Left lung (tissue), 10 donors: ENCODE results near the gene GALNTL6. TPM values are rescaled to one million over a fixed set of nuclear protein-coding genes. Genes with fewer than 3 reads are reported as not detected.
A peak's percentile ranks its signal among the peaks of the same experiment; 100 is the strongest.
"Not testable (repeated sequence)": the region's sequence is repeated elsewhere in the genome, so short reads cannot be mapped to it uniquely, and the experiment has no call there.

Experiments used
- ATAC-seq: fragments of 200-7000 bp; cut with Tn5 transposase; one replicate; pipeline ENCODE4 v1.9.1; 2020; ENCODE audit warnings: moderate library complexity
- DNase-seq, 4 donors: peaks; one replicate each; pipeline ENCODE4 v3.0.0-alpha.2; 2013 to 2020
- H3K27ac ChIP-seq, 2 donors: fragments of 200-600 bp; sonication (generic) in 1 of 2; one replicate each; pipeline versions ENCODE4 v1.5.0 to v1.8.0; 2020 to 2021
- H3K27me3 ChIP-seq, 2 donors: fragments of 200-600 bp; sonication (generic) in 1 of 2; one replicate each; pipeline versions ENCODE4 v1.5.0 to v1.8.0; 2020 to 2021
- H3K36me3 ChIP-seq, 2 donors: fragments of 200-600 bp; sonication (generic) in 1 of 2; one replicate each; pipeline versions ENCODE4 v1.5.0 to v1.8.0; 2020 to 2021
- H3K4me1 ChIP-seq, 2 donors: fragments of 200-600 bp; one replicate each; pipeline ENCODE4 v1.8.0; 2021
- H3K4me3 ChIP-seq, 2 donors: fragments of 200-600 bp; sonication (generic) in 1 of 2; one replicate each; pipeline versions ENCODE4 v1.5.0 to v1.8.0; 2020 to 2021; ENCODE audit warnings: mild to moderate bottlenecking in 1 of 2
- H3K9me3 ChIP-seq, 2 donors: fragments of 200-600 bp; sonication (generic) in 1 of 2; one replicate each; pipeline versions ENCODE4 v1.5.0 to v1.8.0; 2020 to 2021
- intact Hi-C, 2 donors: fragments of 100-400 bp; cut with DNase I; formaldehyde crosslinking; loops; one replicate each; pipeline versions ENCODE4 v1.11.2 to v1.14.2; 2022
- polyA plus RNA-seq, 6 donors: library from polyadenylated mRNA; unstranded; fragments of 120-200 nt; gene quantifications; one replicate each; pipeline ENCODE4 v1.2.1, GENCODE V29; 2013; ENCODE audit not compliant: insufficient read length in 6 of 6
- total RNA-seq, 2 donors: library from RNA; stranded (reverse); fragmentation: NEBNext Ultra II Directional; extraction: Animal tissue kit (Norgen Biotek cat#: 25700); gene quantifications; one replicate each; pipeline ENCODE4 v1.2.1, GENCODE V29; 2021
- TF ChIP-seq, protein P1 (sequence below), 2 donors: fragments of 200-600 bp; sonication (generic) in 1 of 2; IDR thresholded peaks; one replicate each; pipeline versions ENCODE4 v1.5.0 to v1.8.0; 2021; ENCODE audit warnings: antibody characterized with exemption in 2 of 2
- donor health status: DM: no; HTN: yes; CAD: no.
- donor health status: DM: no; HTN: no; CAD: no.

The GALNTL6 gene
- total and polyA plus RNA-seq, 8 donors = 0.11 to 0.16 (median 0.13) TPM; not detected in 5

DNA sequence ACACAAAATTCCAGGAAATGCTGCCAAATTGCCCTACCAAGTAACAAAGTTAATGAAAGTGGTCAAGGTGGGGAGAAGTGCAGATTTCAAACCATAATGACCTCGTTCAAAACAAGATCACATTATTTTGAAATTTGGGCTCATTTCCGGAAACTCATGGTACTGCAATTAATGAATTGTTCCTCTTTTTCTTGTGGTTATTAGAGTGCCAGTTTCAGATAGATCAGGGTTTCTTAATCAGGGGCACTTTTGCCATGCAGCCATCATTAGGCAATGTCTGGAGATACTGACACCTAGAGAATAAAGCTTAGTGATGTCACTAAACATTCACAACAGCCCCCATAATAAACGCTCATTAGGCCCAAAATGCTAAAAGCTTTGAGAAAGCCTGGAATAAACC is 973.9 kb downstream of the GALNTL6 start:
- DNase-seq (no peak), ATAC-seq (no peak)
- Histone ChIP-seq H3K9me3 (no peaks in the 10 kb centered on the region), H3K27ac (peak overlapping the region in 1 of 2 donors; percentile 43), H3K4me1 (no peaks in the 10 kb centered on the region), H3K27me3 (no peaks in the 10 kb centered on the region), H3K4me3 (no peak overlapping the region), H3K36me3 (no peaks in the 10 kb centered on the region)
- intact Hi-C loops = no loop called here
- TF ChIP-seq, protein P1, sequence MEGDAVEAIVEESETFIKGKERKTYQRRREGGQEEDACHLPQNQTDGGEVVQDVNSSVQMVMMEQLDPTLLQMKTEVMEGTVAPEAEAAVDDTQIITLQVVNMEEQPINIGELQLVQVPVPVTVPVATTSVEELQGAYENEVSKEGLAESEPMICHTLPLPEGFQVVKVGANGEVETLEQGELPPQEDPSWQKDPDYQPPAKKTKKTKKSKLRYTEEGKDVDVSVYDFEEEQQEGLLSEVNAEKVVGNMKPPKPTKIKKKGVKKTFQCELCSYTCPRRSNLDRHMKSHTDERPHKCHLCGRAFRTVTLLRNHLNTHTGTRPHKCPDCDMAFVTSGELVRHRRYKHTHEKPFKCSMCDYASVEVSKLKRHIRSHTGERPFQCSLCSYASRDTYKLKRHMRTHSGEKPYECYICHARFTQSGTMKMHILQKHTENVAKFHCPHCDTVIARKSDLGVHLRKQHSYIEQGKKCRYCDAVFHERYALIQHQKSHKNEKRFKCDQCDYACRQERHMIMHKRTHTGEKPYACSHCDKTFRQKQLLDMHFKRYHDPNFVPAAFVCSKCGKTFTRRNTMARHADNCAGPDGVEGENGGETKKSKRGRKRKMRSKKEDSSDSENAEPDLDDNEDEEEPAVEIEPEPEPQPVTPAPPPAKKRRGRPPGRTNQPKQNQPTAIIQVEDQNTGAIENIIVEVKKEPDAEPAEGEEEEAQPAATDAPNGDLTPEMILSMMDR (IDR thresholded peaks at IDR 0.05) = no peak

DNA sequence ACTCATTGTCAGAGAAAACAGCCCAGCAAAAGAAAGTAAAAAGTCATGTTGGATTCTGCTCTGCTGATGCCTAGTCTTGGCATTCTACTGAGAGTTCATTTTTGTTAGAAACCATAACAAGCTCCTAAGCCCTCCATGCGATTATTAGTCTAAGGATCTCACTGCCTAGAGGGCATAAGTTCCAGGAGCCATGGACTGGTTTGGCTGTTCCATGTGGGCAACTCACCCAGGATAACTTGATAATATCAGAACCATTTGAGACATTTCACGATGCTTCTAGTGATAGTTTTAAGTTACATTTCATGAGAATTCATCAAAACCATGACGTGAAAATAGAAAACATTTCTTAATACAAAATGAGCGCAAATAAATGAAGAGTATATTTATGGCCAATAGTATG is 978.6 kb downstream of the GALNTL6 start:
- H3K36me3 ChIP-seq = no peaks in the 10 kb centered on the region
- intact Hi-C loops = no loop called here
- TF ChIP-seq, protein P1 (IDR thresholded peaks at IDR 0.05) = no peak

DNA sequence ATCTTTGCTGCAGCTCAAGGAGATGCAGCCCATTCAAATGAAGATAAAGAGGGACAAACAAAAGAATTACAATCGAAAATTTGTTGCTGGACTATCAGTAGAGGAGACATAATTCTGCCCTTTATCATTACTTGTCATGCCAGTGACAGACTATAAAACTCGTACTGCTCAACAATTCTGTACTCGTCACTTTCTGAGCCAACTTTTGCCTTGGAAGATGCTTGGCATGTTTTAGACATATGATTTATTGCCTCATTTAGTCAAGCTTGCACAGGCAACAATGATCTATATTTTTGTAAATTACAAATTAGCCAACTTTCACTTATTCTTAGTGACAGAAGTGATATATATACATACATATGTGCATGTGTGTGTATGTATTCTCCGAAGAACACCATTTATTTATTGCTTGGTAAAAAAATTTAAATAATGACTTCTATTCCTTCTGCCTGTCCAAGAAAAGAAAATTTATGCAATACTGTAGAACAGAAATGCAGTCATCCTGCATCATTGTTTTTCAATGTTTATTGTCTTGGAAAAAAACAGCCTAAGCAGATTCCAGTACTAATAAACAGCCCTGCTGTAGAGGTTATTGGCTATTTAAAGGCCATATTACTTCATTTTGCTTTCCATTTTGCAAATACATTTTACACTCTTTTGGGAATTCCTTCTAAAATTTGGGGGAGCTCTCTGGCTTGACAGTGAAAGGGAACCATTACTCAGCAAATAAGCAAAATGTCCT is 980.5 kb downstream of the GALNTL6 start:
- ATAC-seq = no peak
- no peaks in the 10 kb centered on the region for H3K36me3 ChIP-seq
- H3K4me3 ChIP-seq = no peak overlapping the region
- DNase-seq = no peak
- intact Hi-C loops = no loop called here
- TF ChIP-seq, protein P1 (IDR thresholded peaks at IDR 0.05) = no peak
- no peaks in the 10 kb centered on the region for H3K9me3 ChIP-seq
- no peaks in the 10 kb centered on the region for H3K27me3 ChIP-seq
- H3K27ac ChIP-seq = no peak overlapping the region
- no peaks in the 10 kb centered on the region for H3K4me1 ChIP-seq

More for the DNA sequence above, 978.6 kb downstream of the GALNTL6 start:
- H3K4me3 ChIP-seq = no peak overlapping the region
- DNase-seq = no peak
- no peaks in the 10 kb centered on the region for H3K9me3 ChIP-seq
- no peak overlapping the region for H3K27ac ChIP-seq
- H3K4me1 ChIP-seq = no peaks in the 10 kb centered on the region
- H3K27me3 ChIP-seq = no peaks in the 10 kb centered on the region
- ATAC-seq = no peak

DNA sequence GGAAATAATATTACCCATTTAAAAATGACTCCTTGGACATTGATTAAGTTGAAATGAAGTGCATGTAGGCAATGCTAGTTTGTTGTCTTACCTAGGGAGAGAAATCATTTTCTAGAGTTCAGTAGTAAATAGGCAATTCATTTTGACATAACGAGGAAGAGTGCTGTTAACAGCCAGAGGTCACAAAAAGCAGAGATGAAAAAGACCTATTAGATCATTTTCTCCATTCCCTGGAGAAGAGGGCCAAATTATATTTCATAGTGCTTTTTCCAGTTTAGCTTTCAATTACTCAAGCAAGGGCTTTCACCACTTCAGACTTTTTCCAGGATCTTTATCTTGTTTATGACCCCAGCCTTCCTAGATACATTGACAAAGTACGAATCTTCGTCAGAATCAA is 981.1 kb downstream of the GALNTL6 start:
- TF ChIP-seq, protein P1 (IDR thresholded peaks at IDR 0.05) = no peak
- intact Hi-C loops = no loop called here
- Histone ChIP-seq H3K9me3 (no peaks in the 10 kb centered on the region), H3K27ac (no peak overlapping the region), H3K27me3 (no peaks in the 10 kb centered on the region), H3K36me3 (no peaks in the 10 kb centered on the region), H3K4me3 (no peak overlapping the region), H3K4me1 (no peaks in the 10 kb centered on the region)
- ATAC-seq (no peak), DNase-seq (no peak)

DNA sequence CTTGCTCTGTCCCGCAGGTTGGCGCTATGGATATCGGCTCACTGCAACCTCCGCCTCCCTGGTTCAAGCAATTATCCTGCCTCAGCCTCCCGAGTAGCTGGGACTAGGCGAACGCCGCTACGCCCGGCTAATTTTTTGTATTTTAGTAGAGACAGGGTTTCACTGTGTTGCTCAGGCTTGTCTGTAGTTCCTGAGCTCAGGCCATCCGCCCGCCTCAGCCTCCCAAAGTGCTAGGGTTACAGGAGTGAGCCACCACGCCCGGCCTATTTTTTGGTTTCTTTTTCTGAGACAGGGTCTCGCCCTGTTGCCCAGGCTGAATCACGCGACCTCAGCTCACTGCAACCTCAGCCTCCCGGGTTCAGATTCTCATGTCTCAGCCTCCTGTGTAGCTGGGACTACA is 984.1 kb downstream of the GALNTL6 start:
- ATAC-seq, H3K27me3 ChIP-seq, H3K4me1 ChIP-seq, H3K36me3 ChIP-seq, H3K4me3 ChIP-seq, intact Hi-C loops, H3K9me3 ChIP-seq, H3K27ac ChIP-seq: not testable (repeated sequence)
- DNase-seq = peak in 1 of 4 donors; percentile 52

DNA sequence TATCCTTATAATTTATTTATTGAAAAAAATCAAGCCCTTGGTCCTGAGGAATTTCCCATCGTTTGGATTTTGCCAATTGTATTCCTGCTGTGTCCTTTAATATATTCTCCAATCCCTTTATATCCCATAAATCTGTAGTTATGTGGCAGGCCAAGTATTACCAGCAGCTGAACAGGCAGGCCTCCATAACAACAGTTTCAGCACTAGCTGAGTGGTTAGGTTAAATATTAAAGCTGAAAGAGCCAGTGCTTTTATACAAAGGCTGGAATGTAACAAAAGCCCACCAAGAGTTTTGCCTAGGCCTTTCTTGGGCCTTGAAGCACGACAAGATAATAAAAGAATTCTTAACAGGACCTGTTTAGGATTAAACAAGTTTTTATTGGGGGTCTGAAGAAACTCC is 988.8 kb downstream of the GALNTL6 start:
- TF ChIP-seq, protein P1 (IDR thresholded peaks at IDR 0.05) = no peak
- ATAC-seq = no peak
- no peak for DNase-seq
- no peaks in the 10 kb centered on the region for H3K27me3 ChIP-seq
- no peaks in the 10 kb centered on the region for H3K9me3 ChIP-seq
- H3K4me3 ChIP-seq = no peak overlapping the region
- no peak overlapping the region for H3K27ac ChIP-seq
- no peaks in the 10 kb centered on the region for H3K4me1 ChIP-seq
- intact Hi-C loops = no loop called here
- H3K36me3 ChIP-seq = no peaks in the 10 kb centered on the region
